GM18520 (cell line): ENCODE results near the gene TET2.

Experiments
- ATAC-seq: cut with Tn5 transposase; IDR thresholded peaks from one replicate; pipeline ENCODE4 v1.9.1; 2021; ENCODE audit not compliant: unreplicated experiment

TET2 gene

DNA sequence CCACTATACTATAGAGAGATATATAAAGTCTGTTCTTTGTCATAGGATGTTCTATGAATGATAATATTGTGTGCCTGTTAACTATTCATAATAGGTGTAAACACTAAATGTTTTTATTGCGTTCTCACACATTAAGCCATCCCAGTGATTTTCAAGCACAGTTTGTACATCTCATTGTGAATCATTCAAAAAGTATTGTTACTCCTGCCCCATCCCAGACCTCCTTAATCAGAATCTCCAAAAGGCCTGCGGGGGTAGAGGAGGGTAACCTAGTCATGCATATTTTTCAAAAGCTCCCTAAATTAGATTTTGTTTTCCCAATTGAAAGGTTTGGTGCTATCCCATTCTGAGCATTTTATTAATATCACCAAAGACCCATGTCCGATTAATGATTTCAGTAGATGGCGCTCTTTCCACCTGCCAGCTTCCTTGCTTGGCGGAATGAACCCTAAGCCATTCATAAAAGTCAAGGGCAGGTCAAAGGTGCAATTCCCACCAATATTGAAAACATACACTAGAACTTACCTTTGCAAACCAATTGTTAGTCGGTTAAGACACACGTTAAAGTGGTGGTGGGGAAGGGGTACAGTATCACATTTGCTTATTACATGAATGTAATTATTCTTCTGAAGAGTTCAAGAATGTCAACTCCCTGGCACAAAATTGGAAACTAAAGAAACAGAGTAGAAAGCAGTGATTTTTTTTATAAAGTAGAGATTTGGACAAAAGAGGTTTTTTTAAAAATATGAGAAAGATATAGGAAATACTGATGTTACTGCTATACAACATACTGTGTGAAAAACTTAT lies 5.8 kb upstream of the TET2 start:
- ATAC-seq, result no peak

DNA sequence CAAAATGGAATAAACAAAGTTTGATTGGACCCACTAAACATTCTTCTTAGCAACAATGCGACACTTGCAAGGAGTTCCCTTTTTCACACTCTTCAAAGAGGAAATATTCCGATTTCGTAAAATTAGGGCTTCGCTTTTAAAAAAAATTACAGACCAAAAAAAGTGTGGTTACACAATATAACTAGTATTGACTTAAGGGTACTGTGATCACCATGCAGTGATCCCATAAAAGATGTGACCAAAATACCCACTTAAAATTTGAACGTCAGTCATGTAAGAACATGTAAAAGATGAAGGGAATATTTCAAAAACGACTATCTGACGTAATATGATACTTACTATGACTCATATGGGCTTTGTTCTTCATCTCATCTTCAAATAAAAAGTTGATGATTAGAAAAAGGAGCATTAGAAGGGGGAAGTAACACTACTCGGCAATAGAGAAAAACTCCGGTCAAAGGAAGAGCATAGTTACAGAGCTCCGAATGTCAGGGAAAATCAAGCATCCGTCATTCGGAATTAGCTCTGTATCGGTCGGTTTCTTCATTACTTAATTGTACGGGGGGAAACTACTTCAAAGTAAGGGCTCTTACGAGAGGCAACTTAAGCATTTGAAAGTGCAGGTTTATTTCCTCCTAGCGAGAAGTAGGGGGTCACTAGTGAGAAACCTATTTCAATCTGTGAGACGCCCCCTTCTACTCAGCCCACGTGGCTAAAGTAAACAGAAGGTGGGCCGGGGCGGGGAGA lies 1.3 kb upstream of the TET2 start:
- ATAC-seq, result no peak

DNA sequence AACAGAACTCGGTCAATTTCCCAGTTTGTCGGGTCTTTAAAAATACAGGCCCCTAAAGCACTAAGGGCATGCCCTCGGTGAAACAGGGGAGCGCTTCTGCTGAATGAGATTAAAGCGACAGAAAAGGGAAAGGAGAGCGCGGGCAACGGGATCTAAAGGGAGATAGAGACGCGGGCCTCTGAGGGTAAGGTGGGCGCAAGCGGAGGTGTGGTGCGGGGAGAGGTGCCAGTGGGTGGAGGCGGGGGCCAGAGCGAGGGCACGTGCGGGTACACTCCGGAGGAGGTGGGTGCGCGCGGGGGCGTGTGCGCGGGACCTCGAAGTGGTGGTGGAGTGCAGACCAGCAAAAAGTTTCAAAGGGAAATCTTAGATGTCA lies 787 bp upstream of the TET2 start:
- no peak for ATAC-seq

DNA sequence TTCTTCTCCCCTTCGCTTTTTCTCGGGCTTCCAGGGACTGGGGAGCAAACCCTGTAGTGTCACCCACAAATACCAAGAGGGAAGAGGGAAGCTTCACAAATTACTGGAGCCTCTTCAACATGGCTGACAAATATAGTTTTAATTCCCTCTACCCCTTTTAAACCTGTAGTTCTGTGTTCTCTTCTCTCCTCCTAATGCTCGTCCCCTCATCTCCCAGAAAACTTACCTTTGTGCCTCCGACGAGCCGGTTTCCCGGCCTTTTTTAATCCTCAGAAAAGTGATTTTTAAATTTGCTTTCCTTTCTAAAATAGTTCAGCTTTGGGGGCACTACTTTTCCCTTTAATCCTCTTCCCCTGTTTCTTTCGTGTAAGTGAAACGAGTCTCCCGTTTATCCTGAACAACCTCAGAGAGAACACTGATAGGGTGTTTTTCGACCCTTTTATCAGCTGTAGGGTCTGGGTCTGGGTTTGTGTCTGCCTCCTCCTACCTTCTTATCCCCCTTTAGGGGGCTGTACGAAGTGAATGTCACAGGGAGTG lies 408 bp downstream of the TET2 start:
- ATAC-seq, result no peak

DNA sequence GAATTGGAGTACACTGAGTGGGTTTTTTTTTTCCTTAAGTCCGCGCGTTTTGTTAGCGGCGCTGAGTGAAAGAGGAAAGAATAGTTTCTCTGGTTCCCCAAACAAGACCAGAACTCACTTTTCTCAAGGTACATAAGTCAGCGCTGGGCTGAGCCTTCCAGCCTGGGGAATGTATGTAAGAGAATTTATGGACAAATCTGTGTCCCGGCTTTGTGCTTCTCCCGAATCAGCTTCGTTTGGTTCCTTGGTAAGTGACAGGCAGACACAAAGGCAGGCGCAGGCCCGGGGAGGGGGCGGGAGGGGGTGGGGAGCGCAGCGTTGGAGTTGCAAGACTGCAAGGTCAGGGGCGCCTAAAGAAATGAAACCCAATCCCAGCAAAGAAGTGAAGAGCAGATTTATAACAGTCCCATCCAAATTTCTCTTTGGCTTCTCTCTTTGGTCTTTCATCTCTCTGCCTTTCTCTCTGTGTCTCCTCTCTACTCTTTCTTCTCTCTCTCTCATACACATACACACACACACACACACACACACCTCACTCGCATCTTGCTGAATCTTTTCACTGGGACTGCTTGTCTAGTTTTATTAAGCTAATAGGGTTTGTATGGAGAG lies 981 bp downstream of the TET2 start:
- ATAC-seq, result no peak

DNA sequence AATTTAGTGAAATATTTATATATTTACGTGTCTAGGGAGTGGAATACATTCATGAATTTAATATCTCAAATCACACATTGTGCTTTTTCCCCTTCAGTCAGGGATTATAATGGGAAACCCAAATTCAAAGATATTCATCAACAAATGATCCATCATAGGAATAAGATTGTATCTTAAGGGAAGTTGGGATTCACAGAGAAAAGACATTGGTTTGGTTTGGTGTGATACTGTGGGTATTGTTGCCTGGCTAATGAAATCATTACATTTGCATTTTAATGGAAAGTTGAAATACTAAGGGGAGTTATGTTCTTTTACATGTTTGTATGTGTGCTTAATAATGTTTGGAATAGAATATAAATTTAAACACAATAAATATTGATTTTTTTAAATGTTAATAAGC lies 1.7 kb downstream of the TET2 start:
- no peak for ATAC-seq

DNA sequence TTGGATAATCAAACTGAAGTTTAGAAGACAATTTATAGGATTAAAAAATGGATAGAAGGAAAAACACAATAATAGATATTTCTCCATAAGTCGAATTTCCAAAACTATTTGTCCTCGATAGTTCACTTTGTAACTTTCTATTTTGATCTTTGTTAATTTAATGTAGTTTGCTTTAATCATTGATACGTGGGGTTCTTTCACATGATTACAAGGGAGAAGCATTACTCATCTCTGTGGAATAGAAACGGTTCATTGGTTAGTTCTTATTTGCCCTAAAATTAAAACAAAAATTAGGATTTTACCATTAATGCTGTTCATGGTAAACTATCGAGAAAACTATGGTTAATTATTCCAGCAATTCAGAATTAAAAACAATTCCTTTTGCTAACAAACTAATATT lies 2.1 kb downstream of the TET2 start:
- ATAC-seq, result no peak

DNA sequence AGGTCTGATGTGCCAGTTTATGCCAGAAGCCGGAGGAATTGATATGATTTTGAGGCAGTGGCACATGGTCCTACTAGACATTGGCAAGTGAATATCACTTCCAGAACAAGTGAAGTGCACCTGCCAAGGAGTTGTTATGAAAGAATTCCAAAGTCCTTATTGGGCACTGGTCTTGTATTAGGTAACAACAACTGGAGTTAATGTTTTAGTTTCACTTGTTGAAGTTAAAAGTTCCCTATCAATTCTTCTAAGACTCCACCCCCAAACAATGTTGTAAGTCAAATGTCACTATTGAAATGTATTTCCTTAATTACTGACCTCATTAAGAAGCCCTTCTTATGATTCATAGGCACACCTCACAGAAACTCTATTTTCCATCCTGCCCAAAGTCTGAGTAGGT lies 3.1 kb downstream of the TET2 start:
- ATAC-seq, result no peak

DNA sequence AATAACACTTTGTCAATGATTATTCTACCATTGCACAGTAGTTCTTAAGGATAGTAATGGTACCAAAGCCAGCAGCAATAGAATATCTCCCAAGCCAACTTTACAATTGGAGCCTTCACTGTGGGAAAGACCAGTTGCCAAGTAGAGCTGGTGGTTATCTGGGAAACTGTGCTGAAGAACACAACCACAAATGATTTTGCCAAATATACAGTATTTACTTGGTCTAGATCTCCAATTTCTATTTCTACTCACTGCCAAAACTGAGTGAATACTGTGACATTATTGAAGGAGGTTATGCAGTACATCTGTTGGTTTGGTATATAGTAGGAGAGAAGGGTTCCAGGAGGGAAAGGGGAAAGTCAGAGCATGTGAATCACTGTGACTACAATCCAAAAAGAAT lies 3.8 kb downstream of the TET2 start:
- no peak for ATAC-seq

DNA sequence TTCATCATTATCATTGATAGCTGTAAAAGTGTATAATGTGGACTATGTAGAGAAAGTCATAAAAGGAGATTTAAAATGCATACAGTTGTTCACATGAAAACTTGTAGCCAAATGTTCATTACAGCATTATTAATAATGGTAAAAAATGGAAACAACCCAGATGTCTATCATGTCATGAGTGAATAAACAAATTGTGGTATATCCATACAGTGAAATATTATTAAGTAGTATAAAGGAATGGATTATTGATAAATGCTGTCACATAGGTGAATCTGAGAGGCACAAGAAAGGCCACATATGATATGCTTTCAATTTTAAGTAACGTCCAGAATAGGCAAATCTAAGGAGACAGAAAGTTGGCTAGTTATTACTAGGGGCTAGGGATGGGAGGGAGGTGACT lies 7.1 kb downstream of the TET2 start:
- ATAC-seq, result no peak

DNA sequence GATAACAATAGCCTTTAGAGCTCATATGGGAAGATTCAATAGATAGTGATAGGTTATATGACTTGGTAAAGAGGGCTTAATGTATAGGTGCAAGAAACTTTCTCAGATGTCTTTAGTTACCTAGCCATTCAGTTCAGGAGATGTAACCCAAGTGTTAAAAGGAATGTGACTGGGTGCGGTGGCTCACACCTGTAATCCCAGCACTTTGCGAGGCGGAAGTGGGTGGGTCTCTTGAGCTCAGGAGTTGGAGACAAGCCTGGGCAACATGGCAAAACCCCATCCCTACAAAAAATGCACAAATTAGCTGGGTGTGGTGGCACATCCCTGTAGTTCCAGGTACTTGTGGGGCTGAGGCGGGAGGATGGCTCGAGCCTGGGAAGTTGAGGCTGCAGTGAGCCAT lies 7.9 kb downstream of the TET2 start:
- no peak for ATAC-seq

DNA sequence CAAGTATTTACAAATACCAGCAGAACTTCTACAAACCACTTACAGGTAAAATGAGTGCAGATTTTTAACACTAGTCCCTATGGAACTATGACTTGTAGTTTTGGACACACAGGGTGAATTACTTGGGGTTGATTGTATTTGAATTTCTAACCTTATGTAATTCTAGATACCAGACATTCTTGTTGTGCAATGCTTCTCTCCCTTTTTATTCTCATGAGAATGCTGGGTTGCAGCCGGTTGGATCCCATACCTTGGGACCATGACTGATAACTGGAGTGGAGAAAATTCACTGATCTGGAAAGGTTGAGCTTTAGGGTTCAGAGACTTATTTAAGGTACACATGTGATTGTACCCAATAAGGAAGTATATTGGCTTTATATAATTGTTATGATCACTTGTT lies 8.8 kb downstream of the TET2 start:
- no peak for ATAC-seq

DNA sequence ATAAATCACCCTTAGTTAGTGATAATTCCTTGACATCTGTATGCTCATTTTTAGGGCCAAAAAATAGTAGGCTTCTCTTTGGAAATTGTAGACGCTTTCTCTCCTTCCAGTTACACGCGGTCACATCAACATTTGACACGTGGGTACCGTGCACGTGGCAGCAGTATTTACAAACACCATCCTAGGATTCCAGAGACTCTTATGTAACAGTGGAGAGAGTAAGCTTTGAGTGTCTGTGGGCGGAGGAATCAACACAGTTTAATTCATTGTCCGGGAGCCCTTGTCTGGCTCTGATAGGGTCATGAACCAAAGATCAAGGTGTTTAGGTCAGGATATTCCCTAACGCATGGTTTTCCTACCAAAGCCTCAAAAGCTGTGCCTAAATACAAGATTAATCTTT lies 12.2 kb downstream of the TET2 start:
- no peak for ATAC-seq

DNA sequence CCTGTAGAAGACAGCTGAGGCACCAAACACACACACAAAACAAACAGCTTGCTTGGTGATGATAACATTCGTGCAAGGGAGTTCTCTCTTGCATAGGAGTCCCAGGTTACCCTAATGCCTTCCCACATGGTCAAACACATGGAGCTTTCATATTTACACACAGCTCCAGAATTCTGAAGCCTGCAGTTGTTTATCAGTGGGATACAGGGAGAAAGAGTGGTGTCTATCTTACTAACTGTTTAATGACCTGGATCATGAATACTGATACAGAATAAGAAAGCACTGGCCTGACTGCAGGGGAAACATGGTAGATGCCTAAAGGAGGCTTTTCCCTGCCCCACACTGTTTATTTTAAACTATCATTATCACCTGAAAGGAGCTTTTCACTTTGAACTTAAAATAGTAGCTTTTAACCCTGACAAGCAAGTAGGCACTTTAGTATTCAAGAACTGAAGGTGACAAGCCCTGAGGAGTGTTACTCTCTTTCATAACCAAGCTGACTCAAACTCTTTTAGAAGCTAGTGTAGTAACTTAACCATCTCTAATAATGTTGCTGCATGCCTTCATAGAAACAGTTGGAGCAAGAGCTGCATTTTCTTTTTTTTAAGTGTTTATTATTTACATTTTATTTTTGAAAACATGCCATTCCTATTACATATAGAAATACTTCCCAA lies 15.6 kb downstream of the TET2 start:
- ATAC-seq, result peak; percentile 56

DNA sequence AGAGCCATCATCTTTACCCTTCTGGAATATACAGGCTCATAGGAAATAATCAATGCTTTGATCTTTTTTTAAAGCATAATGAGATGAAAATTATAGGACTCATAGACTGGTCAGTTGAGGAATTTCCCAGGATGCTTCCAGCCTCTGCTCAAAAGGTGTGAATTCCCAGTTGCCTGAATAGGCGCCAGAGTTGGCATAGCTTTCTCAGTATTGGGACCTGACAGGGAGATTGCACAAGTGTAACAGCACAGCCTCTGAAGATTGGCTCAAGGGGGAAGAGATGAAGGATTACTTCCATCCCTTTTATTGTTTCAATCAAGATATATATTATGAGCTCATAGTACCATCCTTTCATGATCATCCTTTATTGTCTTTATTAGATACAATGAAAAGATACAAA lies 17.9 kb downstream of the TET2 start:
- no peak for ATAC-seq

DNA sequence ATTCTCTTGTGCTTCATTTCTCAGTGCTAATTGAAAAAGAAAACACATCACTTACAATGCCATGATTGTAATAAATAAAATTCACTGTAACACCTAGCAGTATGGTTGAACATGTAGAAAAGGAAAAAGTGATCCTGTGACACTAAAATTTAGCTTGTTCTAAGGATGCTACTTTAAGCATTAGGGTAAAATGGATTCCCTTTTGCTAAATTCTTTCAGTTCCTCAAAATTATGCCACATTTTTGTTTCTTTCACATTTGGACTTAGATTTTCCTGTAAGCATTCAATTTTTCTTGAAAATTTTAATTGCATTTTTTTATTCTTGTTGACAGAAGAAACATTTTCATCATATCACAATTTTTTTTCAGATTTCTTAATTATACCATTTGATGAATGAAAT lies 19.4 kb downstream of the TET2 start:
- no peak for ATAC-seq

DNA sequence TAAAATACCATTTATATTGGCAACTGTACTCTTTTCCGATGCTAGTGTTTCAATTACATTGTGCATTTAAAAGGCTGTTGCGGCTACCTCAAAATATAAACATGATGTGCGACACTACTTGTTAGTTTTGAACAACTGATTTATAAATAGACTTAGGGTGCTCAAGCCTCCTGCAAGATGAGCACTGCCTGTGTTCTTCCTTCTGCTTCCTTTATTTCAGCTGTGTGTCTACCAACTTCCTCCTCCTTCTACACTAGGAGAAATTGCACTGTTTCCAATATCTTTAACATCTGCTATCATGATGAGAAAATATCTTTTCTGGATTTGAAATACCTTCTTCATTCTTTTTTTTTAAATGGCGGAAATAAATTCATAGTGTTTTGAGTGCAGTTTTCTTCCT lies 24.0 kb downstream of the TET2 start:
- ATAC-seq, result no peak

DNA sequence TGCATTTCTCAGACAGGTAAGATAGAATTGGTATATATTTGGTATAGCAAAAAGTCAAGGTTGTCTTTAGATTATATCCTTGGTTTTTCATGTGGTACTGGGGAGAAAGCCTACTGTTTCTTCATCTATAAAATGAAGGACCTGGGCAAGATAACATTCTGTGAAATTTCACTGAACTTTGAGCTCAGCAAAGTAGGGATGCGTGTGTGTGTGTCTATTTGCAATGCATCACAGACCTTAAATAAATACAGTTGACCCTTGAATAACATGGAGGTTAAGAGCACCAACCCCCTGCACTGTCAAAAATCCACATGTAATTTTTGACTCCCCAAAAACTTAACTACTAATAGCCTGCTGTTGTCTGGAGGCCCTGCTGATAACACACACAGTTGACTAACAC lies 25.2 kb downstream of the TET2 start:
- no peak for ATAC-seq

DNA sequence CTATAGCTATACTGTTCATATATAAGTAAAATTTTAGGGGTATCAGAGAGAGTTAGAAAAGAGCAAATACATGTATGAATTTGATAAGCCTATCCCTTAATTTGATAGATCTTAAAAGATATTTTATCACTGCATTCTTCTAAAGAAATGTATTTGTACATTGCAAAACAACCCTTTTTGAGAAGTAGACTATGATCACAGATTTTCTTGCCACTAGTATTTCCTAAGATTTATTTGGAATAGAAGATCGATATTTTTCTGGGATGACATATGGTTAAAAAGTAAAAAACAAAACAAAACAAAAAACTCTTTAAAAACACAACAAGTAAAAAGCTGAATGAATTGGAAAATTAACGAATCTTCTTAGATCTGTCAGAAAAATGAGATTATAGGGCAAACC lies 27.4 kb downstream of the TET2 start:
- no peak for ATAC-seq

DNA sequence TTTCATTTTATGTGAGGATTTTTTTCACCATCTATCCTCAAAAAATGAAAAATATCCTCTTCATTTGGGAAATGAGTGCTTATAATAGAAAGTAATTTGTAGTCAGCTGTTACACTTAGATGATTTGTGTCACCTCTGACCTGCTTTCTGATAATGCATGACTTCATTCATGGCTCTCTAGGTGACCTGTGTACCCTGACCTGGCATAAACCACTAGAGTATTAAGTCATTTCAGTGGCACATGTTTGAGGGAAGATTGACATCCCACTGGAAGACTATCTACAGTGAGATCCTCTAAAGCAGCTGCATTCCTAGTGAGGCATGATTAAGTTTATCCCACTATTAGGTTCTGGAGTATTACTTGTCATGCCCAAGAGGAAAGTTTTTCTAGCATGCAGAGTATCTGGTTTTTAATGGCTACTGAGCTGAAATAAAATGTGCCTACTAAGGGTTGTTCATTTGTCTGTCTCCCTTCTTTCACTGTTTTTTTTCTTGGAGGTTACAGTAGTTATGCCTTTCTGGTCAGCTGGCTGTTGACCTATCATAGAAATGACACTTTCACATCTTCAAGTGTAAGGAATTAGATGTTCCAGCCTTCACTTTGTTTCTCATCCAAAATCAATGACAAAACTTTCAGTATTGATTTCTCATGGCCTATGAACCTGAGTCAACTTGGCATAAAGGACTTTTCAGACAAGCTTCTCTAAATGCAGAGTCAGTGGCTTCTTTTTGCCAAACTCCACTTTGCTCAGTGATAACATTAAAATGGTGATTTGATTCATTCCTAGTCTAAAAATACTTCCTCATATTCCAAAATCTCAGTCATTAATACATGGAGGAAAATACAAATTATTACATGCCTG lies 33.1 kb downstream of the TET2 start:
- peak; percentile 58 for ATAC-seq

DNA sequence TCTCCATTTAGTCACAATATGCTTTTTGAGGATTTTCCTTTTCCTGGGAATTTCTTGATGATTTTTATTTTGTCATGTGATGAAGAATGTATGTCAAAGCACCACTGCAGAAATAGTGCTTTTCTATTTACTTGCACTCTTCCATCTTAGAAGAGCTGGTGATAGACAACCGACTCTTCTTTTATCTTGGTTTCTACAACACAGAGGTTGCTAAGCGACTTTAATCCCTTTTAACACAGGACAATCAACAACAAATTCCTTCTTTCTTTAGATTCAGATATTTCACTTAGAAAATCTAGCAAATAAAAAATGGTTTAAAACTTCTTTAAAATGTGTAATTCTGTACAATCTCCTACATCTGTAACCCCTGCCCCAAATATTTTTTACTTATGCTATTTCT lies 34.6 kb downstream of the TET2 start:
- no peak for ATAC-seq
